SK-N-SH (cell line): ENCODE measurements around the gene RCN1. TPM values are rescaled to one million over a fixed set of nuclear protein-coding genes. Genes with fewer than 3 reads are reported as not detected.

Experiments
- CTCF ChIA-PET: fragments of 300-600, 350-600 bp; formaldehyde crosslinking; extraction: SDS; loops from one replicate; lab custom pipeline; 2021; lab: Yijun Ruan, JAX
- POLR2A ChIA-PET: fragments of 350-600 bp; sonication (Branson Sonifier 250); formaldehyde crosslinking; extraction: SDS; loops from one replicate; lab custom pipeline; 2020; ENCODE audit warnings: antibody characterized with exemption, inconsistent platforms; lab: Yijun Ruan, JAX
- DNase-seq: peaks from one replicate; pipeline ENCODE4 v3.0.0; 2012
- H2AFZ ChIP-seq: fragments of 200-600 bp; sonication (generic); 2 replicates; pipeline ENCODE4 v1.8.1; 2016; ENCODE audit warnings: antibody characterized with exemption, mild to moderate bottlenecking, low read depth
- H3F3A ChIP-seq: fragments of 200-600 bp; sonication (generic); replicated peaks from 2 replicates; pipeline ENCODE3; 2016; ENCODE audit warnings: antibody characterized with exemption, mild to moderate bottlenecking; ENCODE audit not compliant: insufficient read depth
- H3K27ac ChIP-seq, 2 experiments: fragments of 200-500 bp in 1 of 2; fragments of 200-600 bp in 1 of 2; sonication (Bioruptor generic) in 1 of 2; sonication (generic), shearing (Covaris generic) in 1 of 2; 2 replicates each; pipeline versions ENCODE4 v1.5.1 to v1.6.1; 2014 to 2016; ENCODE audit warnings: low read depth in 2 of 2, inconsistent platforms in 1 of 2, low read length in 1 of 2, mild to moderate bottlenecking in 1 of 2, mixed read lengths in 1 of 2
- H3K27me3 ChIP-seq: fragments of 200-600 bp; sonication (generic), shearing (Covaris generic); 2 replicates; pipeline ENCODE4 v1.6.1; 2016; ENCODE audit warnings: mixed run types; ENCODE audit not compliant: insufficient read depth
- H3K36me3 ChIP-seq, 2 experiments: fragments of 200-500 bp in 1 of 2; fragments of 200-600 bp in 1 of 2; sonication (Bioruptor generic) in 1 of 2; sonication (generic) in 1 of 2; replicated peaks in 1 of 2; 2 replicates each; pipeline versions ENCODE3 to v1.5.1; 2014 to 2016; ENCODE audit warnings: low read length in 1 of 2, mild to moderate bottlenecking in 1 of 2; ENCODE audit not compliant: insufficient read depth in 2 of 2, control insufficient read depth in 1 of 2
- H3K4me1 ChIP-seq, 2 experiments: fragments of 200-500 bp in 1 of 2; fragments of 200-600 bp in 1 of 2; sonication (Bioruptor generic) in 1 of 2; sonication (generic), shearing (Covaris generic) in 1 of 2; 2 replicates each; pipeline versions ENCODE4 v1.5.1 to v1.6.1; 2014 to 2016; ENCODE audit warnings: low read depth in 1 of 2, low read length in 1 of 2, mixed run types in 1 of 2; ENCODE audit not compliant: insufficient read depth in 2 of 2, control insufficient read depth in 1 of 2
- H3K4me2 ChIP-seq: fragments of 200-600 bp; sonication (generic), shearing (Covaris generic); 2 replicates; pipeline ENCODE4 v1.6.1; 2017; ENCODE audit warnings: mixed run types
- H3K4me3 ChIP-seq, 2 experiments: fragments of 200-500 bp in 1 of 2; fragments of 200-600 bp in 1 of 2; sonication (Bioruptor generic) in 1 of 2; sonication (generic), shearing (Covaris generic) in 1 of 2; 2 replicates each; pipeline versions ENCODE4 v1.5.1 to v1.8.1; 2014 to 2016; ENCODE audit warnings: low read depth in 2 of 2, inconsistent platforms in 1 of 2, low read length in 1 of 2, mild to moderate bottlenecking in 1 of 2, mixed read lengths in 1 of 2, moderate library complexity in 1 of 2
- H3K79me2 ChIP-seq: fragments of 200-600 bp; sonication (generic); 2 replicates; pipeline ENCODE4 v1.8.1; 2017; ENCODE audit warnings: mild to moderate bottlenecking; ENCODE audit not compliant: insufficient read depth
- H3K9ac ChIP-seq: fragments of 200-600 bp; sonication (generic); 2 replicates; pipeline ENCODE4 v1.6.1; 2017; ENCODE audit warnings: mixed run types
- H3K9me2 ChIP-seq: fragments of 200-600 bp; sonication (generic); 2 replicates; pipeline ENCODE4 v1.6.1; 2017; ENCODE audit warnings: mixed run types
- H3K9me3 ChIP-seq: fragments of 200-600 bp; sonication (generic); 2 replicates; pipeline ENCODE4 v1.6.1; 2017; ENCODE audit warnings: mixed run types, mild to moderate bottlenecking, moderate library complexity
- H4K20me1 ChIP-seq: fragments of 200-600 bp; sonication (generic); 2 replicates; pipeline ENCODE4 v1.6.1; 2017; ENCODE audit warnings: mild to moderate bottlenecking, mixed run types; ENCODE audit not compliant: insufficient read depth
- GABPA ChIP-seq: IDR thresholded peaks from 2 replicates; pipeline ENCODE4 v1.4.0; 2012; ENCODE audit warnings: low read depth, mild to moderate bottlenecking
- MEF2A ChIP-seq: IDR thresholded peaks from 2 replicates; pipeline ENCODE4 v1.4.0; 2012; ENCODE audit warnings: low read depth, borderline replicate concordance
- MXI1 ChIP-seq: IDR thresholded peaks from 2 replicates; pipeline ENCODE4 v1.6.1; 2012; ENCODE audit warnings: mild to moderate bottlenecking, low read depth, low read length, improper control_type of control experiment
- NRF1 ChIP-seq: IDR thresholded peaks from 2 replicates; pipeline ENCODE4 v1.6.1; 2012; ENCODE audit warnings: low read depth, mild to moderate bottlenecking, low read length
- POLR2AphosphoS5 ChIP-seq: IDR thresholded peaks from 2 replicates; pipeline ENCODE4 v1.6.1; 2012; ENCODE audit warnings: low read depth, low read length
- RAD21 ChIP-seq: IDR thresholded peaks from 2 replicates; pipeline ENCODE4 v1.6.1; 2012; ENCODE audit warnings: mild to moderate bottlenecking, low read length
- RFX5 ChIP-seq: IDR thresholded peaks from 2 replicates; pipeline ENCODE4 v1.6.1; 2012; ENCODE audit warnings: mild to moderate bottlenecking, improper control_type of control experiment, low read length
- YY1 ChIP-seq: IDR thresholded peaks from 2 replicates; pipeline ENCODE4 v1.4.0; 2012; ENCODE audit warnings: low read depth, mild to moderate bottlenecking
- WGBS: methylation state at CpG from one replicate; pipeline ENCODE4 v1.1.6; 2017; ENCODE audit warnings: low lambda C conversion rate; 5-methylcytosine and 5-hydroxymethylcytosine counted together
- polyA plus RNA-seq, 3 experiments: library from polyadenylated mRNA; depleted of rRNA; stranded (reverse); fragments of >200 nt; gene quantifications; 2 replicates each; pipeline ENCODE4 v1.2.3, GENCODE V29; 2012
- TF ChIP-seq, protein P1 (sequence below): fragments of 150-350 bp; IDR thresholded peaks from 2 replicates; pipeline ENCODE4 v1.6.1; 2016; ENCODE audit warnings: mild to moderate bottlenecking, low read depth, low read length
- TF ChIP-seq, protein P2 (sequence below): IDR thresholded peaks from 2 replicates; pipeline ENCODE4 v1.4.0; 2012; ENCODE audit warnings: low read depth, borderline replicate concordance
- TF ChIP-seq, protein P3 (sequence below): IDR thresholded peaks from 2 replicates; pipeline ENCODE4 v1.4.0; 2012; ENCODE audit warnings: low read depth, borderline replicate concordance
- TF ChIP-seq, protein P4 (sequence below): fragments of 200-600 bp; sonication (generic); IDR thresholded peaks from 2 replicates; pipeline ENCODE4 v1.6.1; 2017; ENCODE audit warnings: antibody characterized with exemption, mild to moderate bottlenecking, moderate library complexity
- TF ChIP-seq, protein P5 (sequence below): fragments of 150-350 bp; IDR thresholded peaks from 2 replicates; pipeline ENCODE4 v1.6.1; 2017; ENCODE audit warnings: antibody characterized with exemption, low read length, low read depth, borderline replicate concordance
- TF ChIP-seq, protein P6 (sequence below): IDR thresholded peaks from 2 replicates; pipeline ENCODE4; 2012

The RCN1 gene
- polyA plus RNA-seq, 1 of the 3 experiments (the other 2 are of a cell fraction): 63.3 TPM

DNA sequence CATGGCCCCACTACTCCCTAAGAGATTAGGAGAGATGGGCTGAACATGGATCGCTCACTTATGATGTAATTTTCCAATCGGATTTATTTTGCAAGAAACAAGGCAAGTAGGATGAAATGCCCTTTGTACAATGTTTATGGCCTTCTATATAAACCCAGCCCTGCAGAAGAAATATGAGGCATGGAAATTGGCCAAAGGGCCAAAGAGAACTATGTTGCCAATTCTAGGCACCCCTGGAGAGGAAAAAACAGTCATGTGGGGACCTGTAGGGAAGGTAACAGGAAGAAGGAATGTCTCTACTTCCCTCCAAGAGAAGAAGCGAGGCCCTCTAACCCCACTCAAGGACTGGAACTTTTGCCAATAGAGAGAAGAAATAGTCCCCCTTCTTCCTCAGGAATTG lies 54.4 kb downstream of the RCN1 start:
- Histone ChIP-seq H3K9ac (no peak overlapping the region), H3K9me3 (no peaks in the 10 kb centered on the region), H3K4me2 (no peak overlapping the region), H3K27me3 (no peaks in the 10 kb centered on the region), H3F3A (no peaks in the 10 kb centered on the region), H3K4me1 (no peaks in the 10 kb centered on the region; a peak in 1 of 4 replicates)
- CTCF ChIA-PET: no interaction called here
- POLR2A ChIA-PET: no interaction called here
- TF ChIP-seq MEF2A (no peak), YY1 (no peak), NRF1 (no peak)
- TF ChIP-seq, protein P1, sequence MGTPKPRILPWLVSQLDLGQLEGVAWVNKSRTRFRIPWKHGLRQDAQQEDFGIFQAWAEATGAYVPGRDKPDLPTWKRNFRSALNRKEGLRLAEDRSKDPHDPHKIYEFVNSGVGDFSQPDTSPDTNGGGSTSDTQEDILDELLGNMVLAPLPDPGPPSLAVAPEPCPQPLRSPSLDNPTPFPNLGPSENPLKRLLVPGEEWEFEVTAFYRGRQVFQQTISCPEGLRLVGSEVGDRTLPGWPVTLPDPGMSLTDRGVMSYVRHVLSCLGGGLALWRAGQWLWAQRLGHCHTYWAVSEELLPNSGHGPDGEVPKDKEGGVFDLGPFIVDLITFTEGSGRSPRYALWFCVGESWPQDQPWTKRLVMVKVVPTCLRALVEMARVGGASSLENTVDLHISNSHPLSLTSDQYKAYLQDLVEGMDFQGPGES: no peak
- TF ChIP-seq, all 33 proteins: peak for 0
- no peaks in the 10 kb centered on the region for H3K79me2 ChIP-seq
- H2AFZ ChIP-seq: no peak overlapping the region
- H3K27ac ChIP-seq: no peak overlapping the region
- no peaks in the 10 kb centered on the region for H4K20me1 ChIP-seq
- 26% methylated on average over 3 of the region's 3 CpGs for WGBS
- no peaks in the 10 kb centered on the region for H3K9me2 ChIP-seq
- no peak for DNase-seq
- no peaks in the 10 kb centered on the region for H3K36me3 ChIP-seq
- H3K4me3 ChIP-seq: no peak overlapping the region

DNA sequence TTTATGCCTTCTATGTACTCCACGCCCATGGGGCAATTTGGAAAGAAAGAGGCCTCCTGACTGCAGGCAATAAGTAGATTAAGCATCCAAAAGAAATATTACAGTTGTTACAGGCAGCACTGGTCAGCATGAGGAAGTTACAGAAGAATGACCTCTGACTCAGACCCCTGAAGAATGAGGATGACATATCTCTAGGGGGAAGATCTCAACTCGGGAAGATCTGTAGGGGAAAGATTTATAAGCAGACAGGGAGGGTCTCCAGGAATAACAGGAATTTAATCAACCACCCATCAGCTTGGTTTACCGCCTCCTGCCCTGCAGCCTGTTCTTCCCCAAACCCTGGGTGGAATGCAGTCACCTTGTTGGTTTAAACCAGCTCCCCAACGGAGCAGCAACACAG lies 58.0 kb downstream of the RCN1 start:
- no peaks in the 10 kb centered on the region for H3K79me2 ChIP-seq
- no peaks in the 10 kb centered on the region for H3K9me2 ChIP-seq
- no peak overlapping the region for H3K9ac ChIP-seq
- H3K36me3 ChIP-seq: no peaks in the 10 kb centered on the region
- no peak overlapping the region for H3K27ac ChIP-seq
- CTCF ChIA-PET: interaction anchor here (3.1 kb wide), 1 partner anchor 96 kb away, joined by 10 read pairs; no protein-coding TSS in a partner anchor
- DNase-seq: no peak
- POLR2A ChIA-PET: no interaction called here
- no peak overlapping the region for H3K4me3 ChIP-seq
- no peaks in the 10 kb centered on the region for H3K9me3 ChIP-seq
- no peak for TF ChIP-seq RFX5
- TF ChIP-seq, protein P2, sequence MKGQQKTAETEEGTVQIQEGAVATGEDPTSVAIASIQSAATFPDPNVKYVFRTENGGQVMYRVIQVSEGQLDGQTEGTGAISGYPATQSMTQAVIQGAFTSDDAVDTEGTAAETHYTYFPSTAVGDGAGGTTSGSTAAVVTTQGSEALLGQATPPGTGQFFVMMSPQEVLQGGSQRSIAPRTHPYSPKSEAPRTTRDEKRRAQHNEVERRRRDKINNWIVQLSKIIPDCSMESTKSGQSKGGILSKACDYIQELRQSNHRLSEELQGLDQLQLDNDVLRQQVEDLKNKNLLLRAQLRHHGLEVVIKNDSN: no peak
- no peak for TF ChIP-seq RAD21
- no peak for TF ChIP-seq POLR2AphosphoS5
- TF ChIP-seq GABPA: no peak
- TF ChIP-seq, protein P3, sequence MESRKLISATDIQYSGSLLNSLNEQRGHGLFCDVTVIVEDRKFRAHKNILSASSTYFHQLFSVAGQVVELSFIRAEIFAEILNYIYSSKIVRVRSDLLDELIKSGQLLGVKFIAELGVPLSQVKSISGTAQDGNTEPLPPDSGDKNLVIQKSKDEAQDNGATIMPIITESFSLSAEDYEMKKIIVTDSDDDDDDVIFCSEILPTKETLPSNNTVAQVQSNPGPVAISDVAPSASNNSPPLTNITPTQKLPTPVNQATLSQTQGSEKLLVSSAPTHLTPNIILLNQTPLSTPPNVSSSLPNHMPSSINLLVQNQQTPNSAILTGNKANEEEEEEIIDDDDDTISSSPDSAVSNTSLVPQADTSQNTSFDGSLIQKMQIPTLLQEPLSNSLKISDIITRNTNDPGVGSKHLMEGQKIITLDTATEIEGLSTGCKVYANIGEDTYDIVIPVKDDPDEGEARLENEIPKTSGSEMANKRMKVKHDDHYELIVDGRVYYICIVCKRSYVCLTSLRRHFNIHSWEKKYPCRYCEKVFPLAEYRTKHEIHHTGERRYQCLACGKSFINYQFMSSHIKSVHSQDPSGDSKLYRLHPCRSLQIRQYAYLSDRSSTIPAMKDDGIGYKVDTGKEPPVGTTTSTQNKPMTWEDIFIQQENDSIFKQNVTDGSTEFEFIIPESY: no peak
- TF ChIP-seq, protein P4, sequence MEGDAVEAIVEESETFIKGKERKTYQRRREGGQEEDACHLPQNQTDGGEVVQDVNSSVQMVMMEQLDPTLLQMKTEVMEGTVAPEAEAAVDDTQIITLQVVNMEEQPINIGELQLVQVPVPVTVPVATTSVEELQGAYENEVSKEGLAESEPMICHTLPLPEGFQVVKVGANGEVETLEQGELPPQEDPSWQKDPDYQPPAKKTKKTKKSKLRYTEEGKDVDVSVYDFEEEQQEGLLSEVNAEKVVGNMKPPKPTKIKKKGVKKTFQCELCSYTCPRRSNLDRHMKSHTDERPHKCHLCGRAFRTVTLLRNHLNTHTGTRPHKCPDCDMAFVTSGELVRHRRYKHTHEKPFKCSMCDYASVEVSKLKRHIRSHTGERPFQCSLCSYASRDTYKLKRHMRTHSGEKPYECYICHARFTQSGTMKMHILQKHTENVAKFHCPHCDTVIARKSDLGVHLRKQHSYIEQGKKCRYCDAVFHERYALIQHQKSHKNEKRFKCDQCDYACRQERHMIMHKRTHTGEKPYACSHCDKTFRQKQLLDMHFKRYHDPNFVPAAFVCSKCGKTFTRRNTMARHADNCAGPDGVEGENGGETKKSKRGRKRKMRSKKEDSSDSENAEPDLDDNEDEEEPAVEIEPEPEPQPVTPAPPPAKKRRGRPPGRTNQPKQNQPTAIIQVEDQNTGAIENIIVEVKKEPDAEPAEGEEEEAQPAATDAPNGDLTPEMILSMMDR: no peak
- TF ChIP-seq, protein P5, sequence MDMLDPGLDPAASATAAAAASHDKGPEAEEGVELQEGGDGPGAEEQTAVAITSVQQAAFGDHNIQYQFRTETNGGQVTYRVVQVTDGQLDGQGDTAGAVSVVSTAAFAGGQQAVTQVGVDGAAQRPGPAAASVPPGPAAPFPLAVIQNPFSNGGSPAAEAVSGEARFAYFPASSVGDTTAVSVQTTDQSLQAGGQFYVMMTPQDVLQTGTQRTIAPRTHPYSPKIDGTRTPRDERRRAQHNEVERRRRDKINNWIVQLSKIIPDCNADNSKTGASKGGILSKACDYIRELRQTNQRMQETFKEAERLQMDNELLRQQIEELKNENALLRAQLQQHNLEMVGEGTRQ: no peak
- TF ChIP-seq, protein P6, sequence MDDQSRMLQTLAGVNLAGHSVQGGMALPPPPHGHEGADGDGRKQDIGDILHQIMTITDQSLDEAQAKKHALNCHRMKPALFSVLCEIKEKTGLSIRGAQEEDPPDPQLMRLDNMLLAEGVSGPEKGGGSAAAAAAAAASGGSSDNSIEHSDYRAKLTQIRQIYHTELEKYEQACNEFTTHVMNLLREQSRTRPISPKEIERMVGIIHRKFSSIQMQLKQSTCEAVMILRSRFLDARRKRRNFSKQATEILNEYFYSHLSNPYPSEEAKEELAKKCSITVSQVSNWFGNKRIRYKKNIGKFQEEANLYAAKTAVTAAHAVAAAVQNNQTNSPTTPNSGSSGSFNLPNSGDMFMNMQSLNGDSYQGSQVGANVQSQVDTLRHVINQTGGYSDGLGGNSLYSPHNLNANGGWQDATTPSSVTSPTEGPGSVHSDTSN: no peak
- no peak for TF ChIP-seq MEF2A
- TF ChIP-seq MXI1: no peak
- WGBS: 13% methylated on average over 4 of the region's 4 CpGs
- H3K4me2 ChIP-seq: no peak overlapping the region
- H3K4me1 ChIP-seq: no peaks in the 10 kb centered on the region
- no peak overlapping the region for H2AFZ ChIP-seq
- H3F3A ChIP-seq: no peaks in the 10 kb centered on the region
- H4K20me1 ChIP-seq: no peaks in the 10 kb centered on the region
- H3K27me3 ChIP-seq: no peaks in the 10 kb centered on the region
